Subcutaneous abdominal adipose tissue (tissue), 5 donors: ENCODE measurements around the gene KCNG4.

Source experiments
- H3K27ac ChIP-seq: one replicate; pipeline ENCODE4 v1.7.0; 2013; ENCODE audit warnings: low read depth, mild to moderate bottlenecking, inconsistent platforms, low read length, moderate library complexity
- H3K27me3 ChIP-seq, 5 donors: one replicate each; pipeline ENCODE4 v1.7.0; 2013; ENCODE audit warnings: low read length in 5 of 5, inconsistent platforms in 1 of 5; ENCODE audit not compliant: control insufficient read depth in 5 of 5, insufficient read depth in 4 of 5
- H3K36me3 ChIP-seq, 5 donors: one replicate each; pipeline ENCODE4 v1.7.0; 2013; ENCODE audit warnings: low read length in 5 of 5; ENCODE audit not compliant: control insufficient read depth in 5 of 5, insufficient read depth in 5 of 5
- H3K4me1 ChIP-seq, 5 donors: one replicate each; pipeline ENCODE4 v1.7.0; 2013; ENCODE audit warnings: low read length in 5 of 5, mild to moderate bottlenecking in 3 of 5, moderate library complexity in 1 of 5; ENCODE audit not compliant: control insufficient read depth in 5 of 5, insufficient read depth in 5 of 5
- H3K4me3 ChIP-seq, 5 donors: one replicate each; pipeline ENCODE4 v1.7.0; 2013; ENCODE audit warnings: low read length in 5 of 5, low read depth in 1 of 5
- H3K9ac ChIP-seq, 5 donors: one replicate each; pipeline ENCODE4 v1.7.0; 2013; ENCODE audit warnings: low read length in 5 of 5, mild to moderate bottlenecking in 4 of 5, moderate library complexity in 3 of 5
- H3K9me3 ChIP-seq, 5 donors: one replicate each; pipeline ENCODE4 v1.7.0; 2013; ENCODE audit warnings: low read length in 5 of 5; ENCODE audit not compliant: control insufficient read depth in 5 of 5
- donor health status: healthy.
- donor health status: healthy.
- donor health status: healthy.
- donor health status: healthy.
- donor health status: healthy.

Gene KCNG4

DNA sequence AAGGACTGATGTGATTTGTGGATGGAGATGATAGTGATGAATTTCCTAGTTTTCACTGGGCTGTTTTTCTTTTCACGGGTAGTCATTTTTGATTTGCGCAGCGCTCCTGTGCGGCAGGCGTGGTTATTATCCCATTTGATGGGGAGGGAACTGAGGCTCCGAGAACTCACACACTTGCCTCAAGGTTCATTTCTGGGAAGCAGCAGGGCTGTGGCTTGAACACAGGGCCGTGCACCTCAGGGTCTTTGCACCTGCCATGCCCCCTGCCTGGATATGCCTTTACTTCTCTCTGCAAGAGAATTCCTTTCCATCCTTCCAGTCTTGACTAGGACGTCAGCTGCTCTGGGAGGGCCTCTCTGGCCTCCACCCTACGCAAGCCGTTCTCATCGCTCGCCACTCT lies 38.5 kb upstream of the KCNG4 start:
- Histone ChIP-seq H3K4me1 (peaks cover 0 to under 1% (median 0%) of the 10 kb centered on the region in 5 donors), H3K9ac (no peak overlapping the region), H3K4me3 (no peak overlapping the region), H3K27me3 (peaks cover 0 to 20% (median 10%) of the 10 kb centered on the region in 5 donors), H3K9me3 (no peaks in the 10 kb centered on the region), H3K27ac (no peak overlapping the region), H3K36me3 (no peaks in the 10 kb centered on the region)

DNA sequence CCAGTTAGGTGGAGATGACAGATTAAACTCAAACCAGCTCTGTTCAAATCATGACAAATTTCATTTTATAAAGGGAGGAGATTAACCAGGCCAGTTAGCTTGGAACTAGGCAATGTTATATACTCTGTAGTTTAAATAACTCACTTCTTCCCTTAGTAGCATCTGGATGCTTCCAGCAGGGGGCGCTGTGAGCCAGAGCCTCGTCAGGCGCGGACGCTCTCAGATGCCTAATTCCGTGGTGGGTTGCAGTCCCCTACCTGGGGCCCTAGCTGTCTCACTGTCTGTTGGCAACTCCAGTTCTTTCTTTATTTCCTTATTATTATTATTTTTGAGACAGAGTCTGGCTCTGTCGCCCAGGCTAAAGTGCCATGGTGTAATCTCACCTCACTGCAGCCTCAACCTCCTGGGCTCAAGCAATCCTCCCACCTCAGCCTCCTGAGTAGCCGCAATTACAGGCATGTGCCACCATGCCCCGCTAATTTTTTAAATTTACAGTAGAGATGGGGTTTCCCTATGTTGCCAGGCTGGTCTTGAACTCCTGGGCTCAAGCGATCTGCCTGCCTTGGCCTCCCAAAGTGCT lies 37.5 kb upstream of the KCNG4 start:
- Histone ChIP-seq H3K4me3 (no peak overlapping the region), H3K4me1 (no peaks in the 10 kb centered on the region), H3K27ac (no peak overlapping the region), H3K9me3 (no peaks in the 10 kb centered on the region), H3K27me3 (peaks cover 0 to 20% (median 7%) of the 10 kb centered on the region in 5 donors), H3K9ac (no peak overlapping the region), H3K36me3 (no peaks in the 10 kb centered on the region)

DNA sequence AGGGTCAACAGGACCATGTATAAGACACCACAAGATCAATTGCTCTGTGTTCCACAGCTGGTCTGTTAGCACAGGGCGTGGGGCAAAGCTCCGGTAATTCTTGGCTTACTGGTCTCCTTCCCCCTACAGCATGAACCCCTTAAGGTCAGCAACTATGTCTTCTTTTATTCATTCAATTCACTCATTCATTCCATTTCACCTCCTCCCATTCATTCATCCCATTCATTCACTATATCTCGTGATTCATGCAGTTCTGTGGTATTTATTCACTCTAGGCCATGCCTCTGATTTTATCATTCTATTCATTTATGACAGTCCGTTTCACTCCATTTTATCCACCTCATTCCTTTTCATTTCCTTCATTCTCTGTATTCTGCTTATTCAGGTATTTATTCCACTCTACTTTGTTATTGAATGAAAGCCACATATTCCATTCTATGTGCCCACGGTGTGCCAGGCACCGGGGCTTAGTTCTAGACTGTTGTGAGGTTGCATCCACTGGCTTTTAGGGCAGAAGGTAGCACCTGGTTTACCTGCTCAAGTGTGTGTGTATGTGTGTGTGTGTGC lies 35.9 kb upstream of the KCNG4 start:
- peaks cover 0 to 13% (median 4%) of the 10 kb centered on the region in 5 donors for H3K27me3 ChIP-seq
- H3K27ac ChIP-seq: no peak overlapping the region
- no peak overlapping the region for H3K4me3 ChIP-seq
- no peaks in the 10 kb centered on the region for H3K9me3 ChIP-seq
- H3K36me3 ChIP-seq: no peaks in the 10 kb centered on the region
- H3K4me1 ChIP-seq: no peaks in the 10 kb centered on the region
- H3K9ac ChIP-seq: no peak overlapping the region

GRCh38 chr16:84274515-84274914 lies 34.7 kb upstream of the KCNG4 start:
- Histone ChIP-seq H3K27me3 (peaks cover 0 to 16% (median 3%) of the 10 kb centered on the region in 5 donors), H3K4me1 (no peaks in the 10 kb centered on the region), H3K36me3 (no peaks in the 10 kb centered on the region), H3K27ac (no peak overlapping the region), H3K9me3 (no peaks in the 10 kb centered on the region), H3K9ac (no peak overlapping the region), H3K4me3 (no peak overlapping the region)

GRCh38 chr16:84272740-84273320 lies 33.0 kb upstream of the KCNG4 start:
- no peak overlapping the region for H3K9ac ChIP-seq
- H3K36me3 ChIP-seq: no peaks in the 10 kb centered on the region
- H3K4me1 ChIP-seq: no peaks in the 10 kb centered on the region
- no peak overlapping the region for H3K27ac ChIP-seq
- peaks cover 0 to 11% (median 3%) of the 10 kb centered on the region in 5 donors for H3K27me3 ChIP-seq
- no peaks in the 10 kb centered on the region for H3K9me3 ChIP-seq
- no peak overlapping the region for H3K4me3 ChIP-seq

DNA sequence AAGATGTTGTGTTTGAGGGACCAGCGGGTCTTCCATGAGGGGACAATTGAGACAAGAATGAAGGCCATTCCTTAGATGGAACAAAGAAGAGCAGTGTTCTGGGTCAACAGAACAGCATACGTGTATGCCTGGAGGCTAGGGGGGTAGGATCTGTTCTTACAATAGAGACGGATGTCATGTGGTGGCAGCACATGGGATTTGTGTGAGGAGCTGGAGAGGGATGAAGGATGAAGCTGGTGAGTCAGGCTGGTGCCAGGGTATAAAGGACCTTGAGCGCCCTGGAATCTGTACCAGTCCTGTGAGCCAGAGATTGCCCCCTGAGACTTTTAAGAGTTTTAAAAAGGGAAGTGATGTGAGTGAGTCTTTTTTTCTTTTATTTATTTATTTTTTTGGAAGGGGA lies 32.1 kb upstream of the KCNG4 start:
- peaks cover 0 to 11% (median 3%) of the 10 kb centered on the region in 5 donors for H3K27me3 ChIP-seq
- no peak overlapping the region for H3K9ac ChIP-seq
- H3K36me3 ChIP-seq: no peaks in the 10 kb centered on the region
- no peak overlapping the region for H3K27ac ChIP-seq
- H3K4me3 ChIP-seq: no peak overlapping the region
- H3K4me1 ChIP-seq: peaks cover 0 to under 1% (median 0%) of the 10 kb centered on the region in 5 donors
- H3K9me3 ChIP-seq: no peaks in the 10 kb centered on the region

GRCh38 chr16:84271037-84271436 lies 31.2 kb upstream of the KCNG4 start:
- H3K9me3 ChIP-seq: no peaks in the 10 kb centered on the region
- H3K36me3 ChIP-seq: no peaks in the 10 kb centered on the region
- peaks cover 0 to 5% (median 0%) of the 10 kb centered on the region in 5 donors for H3K4me1 ChIP-seq
- no peak overlapping the region for H3K4me3 ChIP-seq
- H3K27ac ChIP-seq: no peak overlapping the region
- H3K9ac ChIP-seq: no peak overlapping the region
- peaks cover 0 to 11% (median 3%) of the 10 kb centered on the region in 5 donors for H3K27me3 ChIP-seq

GRCh38 chr16:84270531-84270930 lies 30.7 kb upstream of the KCNG4 start:
- Histone ChIP-seq H3K9ac (no peak overlapping the region), H3K27ac (no peak overlapping the region), H3K9me3 (no peaks in the 10 kb centered on the region), H3K36me3 (no peaks in the 10 kb centered on the region), H3K27me3 (peaks cover 0 to 11% (median 3%) of the 10 kb centered on the region in 5 donors), H3K4me3 (no peak overlapping the region), H3K4me1 (peaks cover 0 to 5% (median 0%) of the 10 kb centered on the region in 5 donors)

DNA sequence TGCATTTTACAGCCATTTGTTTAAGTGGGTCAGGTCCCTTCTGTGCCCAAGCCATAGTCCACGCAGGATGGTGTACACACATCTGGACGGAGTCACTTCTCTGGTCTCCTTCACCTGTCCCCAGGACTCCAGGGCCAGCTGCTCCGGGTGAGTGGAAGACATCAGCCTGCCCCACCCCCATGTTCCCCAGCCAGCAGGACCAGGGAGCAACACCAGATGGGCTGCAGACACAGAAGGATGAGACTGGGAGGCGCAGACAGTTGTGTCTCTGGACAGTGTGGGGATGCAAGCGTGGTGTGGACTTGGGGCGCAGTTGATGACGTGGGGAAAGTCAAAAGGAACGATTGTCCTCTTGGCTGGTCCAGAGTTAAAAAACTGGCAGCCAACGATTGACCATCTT lies 30.3 kb upstream of the KCNG4 start:
- Histone ChIP-seq H3K36me3 (no peaks in the 10 kb centered on the region), H3K27me3 (peaks cover 0 to 9% (median 3%) of the 10 kb centered on the region in 5 donors), H3K4me1 (peaks cover 0 to 5% (median 0%) of the 10 kb centered on the region in 5 donors), H3K4me3 (no peak overlapping the region), H3K9ac (no peak overlapping the region), H3K27ac (no peak overlapping the region), H3K9me3 (no peaks in the 10 kb centered on the region)

- peaks cover 0 to 5% (median 0%) of the 10 kb centered on the region in 5 donors for H3K4me1 ChIP-seq
- no peak overlapping the region for H3K9ac ChIP-seq
- no peak overlapping the region for H3K4me3 ChIP-seq
- no peaks in the 10 kb centered on the region for H3K36me3 ChIP-seq
- H3K27ac ChIP-seq: no peak overlapping the region
- no peaks in the 10 kb centered on the region for H3K9me3 ChIP-seq
- H3K27me3 ChIP-seq: peaks cover 0 to 6% (median 3%) of the 10 kb centered on the region in 5 donors
Measured at GRCh38 chr16:84268291-84269040, 28.7 kb upstream of the KCNG4 start.
